ENCODE results near the gene NBPF14.
"Not testable (repeated sequence)": the region's sequence is repeated elsewhere in the genome, so short reads cannot be mapped to it uniquely, and the experiment has no call there.

The NBPF14 gene, protein sequence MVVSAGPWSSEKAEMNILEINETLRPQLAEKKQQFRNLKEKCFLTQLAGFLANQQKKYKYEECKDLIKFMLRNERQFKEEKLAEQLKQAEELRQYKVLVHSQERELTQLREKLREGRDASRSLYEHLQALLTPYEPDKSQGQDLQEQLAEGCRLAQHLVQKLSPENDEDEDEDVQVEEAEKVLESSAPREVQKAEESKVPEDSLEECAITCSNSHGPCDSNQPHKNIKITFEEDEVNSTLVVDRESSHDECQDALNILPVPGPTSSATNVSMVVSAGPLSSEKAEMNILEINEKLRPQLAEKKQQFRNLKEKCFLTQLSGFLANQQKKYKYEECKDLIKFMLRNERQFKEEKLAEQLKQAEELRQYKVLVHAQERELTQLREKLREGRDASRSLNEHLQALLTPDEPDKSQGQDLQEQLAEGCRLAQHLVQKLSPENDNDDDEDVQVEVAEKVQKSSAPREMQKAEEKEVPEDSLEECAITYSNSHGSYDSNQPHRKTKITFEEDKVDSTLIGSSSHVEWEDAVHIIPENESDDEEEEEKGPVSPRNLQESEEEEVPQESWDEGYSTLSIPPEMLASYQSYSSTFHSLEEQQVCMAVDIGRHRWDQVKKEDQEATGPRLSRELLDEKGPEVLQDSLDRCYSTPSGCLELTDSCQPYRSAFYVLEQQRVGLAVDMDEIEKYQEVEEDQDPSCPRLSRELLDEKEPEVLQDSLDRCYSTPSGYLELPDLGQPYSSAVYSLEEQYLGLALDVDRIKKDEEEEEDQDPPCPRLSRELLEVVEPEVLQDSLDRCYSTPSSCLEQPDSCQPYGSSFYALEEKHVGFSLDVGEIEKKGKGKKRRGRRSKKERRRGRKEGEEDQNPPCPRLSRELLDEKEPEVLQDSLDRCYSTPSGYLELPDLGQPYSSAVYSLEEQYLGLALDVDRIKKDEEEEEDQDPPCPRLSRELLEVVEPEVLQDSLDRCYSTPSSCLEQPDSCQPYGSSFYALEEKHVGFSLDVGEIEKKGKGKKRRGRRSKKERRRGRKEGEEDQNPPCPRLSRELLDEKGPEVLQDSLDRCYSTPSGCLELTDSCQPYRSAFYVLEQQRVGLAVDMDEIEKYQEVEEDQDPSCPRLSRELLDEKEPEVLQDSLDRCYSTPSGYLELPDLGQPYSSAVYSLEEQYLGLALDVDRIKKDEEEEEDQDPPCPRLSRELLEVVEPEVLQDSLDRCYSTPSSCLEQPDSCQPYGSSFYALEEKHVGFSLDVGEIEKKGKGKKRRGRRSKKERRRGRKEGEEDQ (N-terminal part only)

DNA sequence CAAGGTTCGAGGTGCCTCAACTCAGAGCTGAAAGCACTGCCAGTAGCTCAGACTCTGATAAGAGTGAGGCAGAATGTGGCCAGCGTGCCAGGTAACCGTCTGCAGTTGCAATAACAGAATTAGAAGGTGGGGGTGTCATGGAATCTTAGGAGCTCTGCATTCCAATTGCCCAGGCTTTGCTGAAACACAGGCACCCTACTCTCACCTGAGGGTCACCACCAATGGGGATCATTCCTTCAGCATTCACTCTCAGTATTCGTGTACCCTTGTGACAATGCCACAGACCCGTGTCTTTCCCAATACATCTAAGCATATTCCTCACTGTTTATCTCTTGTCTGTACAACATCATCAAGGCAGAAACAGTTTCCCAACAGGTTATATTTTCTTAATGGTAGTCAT lies at the start of gene NBPF14:
Gene NBPF14, minus strand, starts transcription at position 101 of the 400 bp plus-strand sequence. CDS start 294 bp downstream, outside the sequence.
- H3K79me2 ChIP-seq; H2AFZ ChIP-seq; H3K9me3 ChIP-seq (ENCODE audit: control insufficient read depth, low read length); H3K27ac ChIP-seq; H3K4me3 ChIP-seq (ENCODE audit: low read depth, low read length); H3K4me1 ChIP-seq; H3K27me3 ChIP-seq (ENCODE audit: control insufficient read depth, insufficient read depth, low read length); H3K36me3 ChIP-seq (ENCODE audit: control insufficient read depth, insufficient read depth, low read length); H3K4me2 ChIP-seq (ENCODE audit: low read length); H3K9ac ChIP-seq: not testable (repeated sequence)

DNA sequence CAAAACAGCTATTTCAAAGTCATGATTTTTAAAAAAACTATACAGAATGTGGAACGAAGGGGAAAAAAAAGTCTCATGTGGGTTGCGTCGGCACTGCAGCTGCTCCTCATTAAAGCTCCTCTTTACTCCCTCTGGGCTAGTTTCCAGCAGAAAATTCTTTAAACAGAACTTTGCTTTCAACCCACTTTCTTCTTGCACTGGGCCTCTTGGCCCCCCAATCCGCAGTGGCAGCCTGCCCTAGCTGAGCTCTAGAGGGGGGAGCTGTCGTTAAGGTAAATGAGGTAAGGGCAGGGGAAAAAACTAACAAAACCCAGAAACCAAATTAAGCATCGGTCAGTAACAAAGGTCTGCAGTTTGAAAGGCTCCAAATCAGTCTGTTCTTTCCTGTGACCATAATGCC lies 29.6 kb upstream of the NBPF14 start:
- not testable (repeated sequence) for H3K27me3 ChIP-seq (ENCODE audit: control insufficient read depth, insufficient read depth, low read length); H2AFZ ChIP-seq; H3K9me3 ChIP-seq (ENCODE audit: control insufficient read depth, low read length); H3K4me1 ChIP-seq; H3K79me2 ChIP-seq; H3K36me3 ChIP-seq (ENCODE audit: control insufficient read depth, insufficient read depth, low read length); H3K27ac ChIP-seq; H3K9ac ChIP-seq; H3K4me2 ChIP-seq (ENCODE audit: low read length); H3K4me3 ChIP-seq (ENCODE audit: low read depth, low read length)

DNA sequence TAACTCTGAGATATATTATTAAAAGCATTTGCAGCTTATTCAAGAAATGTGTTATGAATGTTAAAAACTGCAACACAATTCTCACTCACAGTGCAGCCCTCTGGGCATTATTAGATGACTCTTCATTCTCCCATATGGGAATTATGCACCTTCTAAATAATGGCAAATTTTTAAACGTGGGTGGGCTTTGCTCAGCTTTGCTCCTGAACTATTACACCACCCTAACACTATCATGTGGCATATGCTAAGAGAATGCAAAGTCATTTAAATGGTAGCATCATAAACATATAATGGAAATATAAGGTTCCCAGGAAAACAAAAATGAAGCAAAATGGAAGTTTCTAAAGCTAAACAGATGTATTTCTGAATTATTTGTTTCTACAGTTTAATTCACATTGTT lies 22.4 kb upstream of the NBPF14 start:
- not testable (repeated sequence) for H3K4me2 ChIP-seq (ENCODE audit: low read length); H2AFZ ChIP-seq; H3K36me3 ChIP-seq (ENCODE audit: control insufficient read depth, insufficient read depth, low read length); H3K79me2 ChIP-seq; H3K4me3 ChIP-seq (ENCODE audit: low read depth, low read length); H3K27ac ChIP-seq; H3K9ac ChIP-seq; H3K27me3 ChIP-seq (ENCODE audit: control insufficient read depth, insufficient read depth, low read length); H3K4me1 ChIP-seq; H3K9me3 ChIP-seq (ENCODE audit: control insufficient read depth, low read length)

DNA sequence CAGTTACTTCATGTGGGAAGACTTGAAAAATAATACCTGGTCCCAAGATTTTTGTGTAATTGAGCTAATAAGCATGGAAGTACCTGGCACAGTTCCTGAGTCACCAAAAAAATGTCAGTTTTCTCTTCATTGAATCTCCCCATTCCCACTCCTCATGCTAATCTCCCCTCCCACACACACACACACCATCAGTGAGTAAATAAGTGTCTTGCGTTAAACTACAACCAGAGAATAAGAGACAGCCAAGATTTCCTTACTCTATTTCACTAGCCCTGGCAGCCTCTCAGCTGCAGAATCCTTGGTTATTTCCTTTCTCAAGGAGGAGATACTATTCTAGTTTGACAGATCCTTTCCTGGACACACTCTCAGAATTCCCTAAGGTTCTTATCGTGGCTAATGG lies 9.5 kb upstream of the NBPF14 start:
- H3K9ac ChIP-seq; H3K36me3 ChIP-seq (ENCODE audit: control insufficient read depth, insufficient read depth, low read length); H3K27me3 ChIP-seq (ENCODE audit: control insufficient read depth, insufficient read depth, low read length); H3K4me1 ChIP-seq; H3K27ac ChIP-seq; H2AFZ ChIP-seq; H3K9me3 ChIP-seq (ENCODE audit: control insufficient read depth, low read length); H3K79me2 ChIP-seq; H3K4me3 ChIP-seq (ENCODE audit: low read depth, low read length); H3K4me2 ChIP-seq (ENCODE audit: low read length): not testable (repeated sequence)

DNA sequence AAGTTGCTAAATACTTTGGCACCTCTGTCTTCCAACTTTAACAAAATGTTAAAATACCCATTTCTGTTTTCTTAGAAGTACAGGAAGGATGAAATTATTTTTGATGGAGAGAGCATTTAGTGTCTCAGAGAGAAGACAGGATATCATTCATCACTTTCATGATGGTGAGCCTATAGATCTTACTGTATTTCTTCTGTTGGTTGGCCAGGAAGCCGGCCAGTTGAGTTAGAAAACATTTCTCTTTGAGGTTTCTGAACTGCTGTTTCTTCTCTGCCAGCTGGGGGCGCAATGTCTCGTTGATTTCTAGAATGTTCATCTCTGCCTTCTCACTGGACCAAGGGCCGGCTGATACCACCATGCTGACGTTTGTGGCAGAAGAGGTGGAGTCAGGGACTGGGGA lies 451 bp downstream of the NBPF14 start:
- H3K4me3 ChIP-seq (ENCODE audit: low read depth, low read length); H3K27ac ChIP-seq; H3K9ac ChIP-seq; H2AFZ ChIP-seq; H3K4me2 ChIP-seq (ENCODE audit: low read length); H3K27me3 ChIP-seq (ENCODE audit: control insufficient read depth, insufficient read depth, low read length); H3K9me3 ChIP-seq (ENCODE audit: control insufficient read depth, low read length); H3K79me2 ChIP-seq; H3K4me1 ChIP-seq; H3K36me3 ChIP-seq (ENCODE audit: control insufficient read depth, insufficient read depth, low read length): not testable (repeated sequence)

DNA sequence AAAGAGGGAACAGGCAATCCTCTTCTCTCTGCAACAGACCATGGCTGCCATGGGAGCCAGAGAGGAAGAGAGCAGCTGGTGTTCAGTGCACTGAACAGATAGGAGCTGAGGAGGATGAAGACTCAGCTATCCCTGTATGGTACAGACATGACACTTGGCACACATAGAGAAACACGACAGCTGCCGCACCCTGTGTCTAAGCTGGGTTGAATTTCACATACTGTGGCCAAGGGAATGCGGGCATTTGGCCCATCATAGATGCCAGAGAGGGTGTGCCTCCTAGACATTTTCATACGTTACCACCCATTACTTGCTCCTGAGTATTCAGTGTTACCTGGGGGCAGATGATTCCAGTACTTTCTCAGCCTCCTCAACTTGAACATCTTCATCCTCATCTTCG lies 4.7 kb downstream of the NBPF14 start:
- H3K27me3 ChIP-seq (ENCODE audit: control insufficient read depth, insufficient read depth, low read length); H3K4me1 ChIP-seq; H3K9me3 ChIP-seq (ENCODE audit: control insufficient read depth, low read length); H3K36me3 ChIP-seq (ENCODE audit: control insufficient read depth, insufficient read depth, low read length); H3K4me2 ChIP-seq (ENCODE audit: low read length); H3K79me2 ChIP-seq; H3K9ac ChIP-seq; H2AFZ ChIP-seq; H3K27ac ChIP-seq; H3K4me3 ChIP-seq (ENCODE audit: low read depth, low read length): not testable (repeated sequence)

DNA sequence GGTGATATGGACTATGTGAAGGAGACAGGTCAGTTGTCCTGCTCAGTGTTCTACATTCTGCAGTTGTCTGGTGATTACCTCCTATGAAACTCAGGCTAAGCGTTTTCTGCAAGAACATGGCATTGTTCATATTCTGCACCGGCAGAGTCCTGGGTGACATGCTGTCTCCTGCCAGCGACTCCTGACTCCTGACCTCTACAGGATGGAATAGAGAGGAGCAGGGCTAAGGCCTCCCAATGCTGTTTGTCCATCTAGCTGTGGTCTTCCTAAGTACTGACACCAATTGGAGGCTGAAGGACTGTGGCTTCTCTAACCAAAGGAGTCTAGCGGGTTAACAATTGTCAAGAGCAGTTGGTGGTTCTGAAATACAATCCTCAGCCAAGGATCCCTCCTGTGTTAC lies 63.7 kb downstream of the NBPF14 start:
- H3K9me3 ChIP-seq (ENCODE audit: control insufficient read depth, low read length); H3K9ac ChIP-seq; H3K36me3 ChIP-seq (ENCODE audit: control insufficient read depth, insufficient read depth, low read length); H2AFZ ChIP-seq; H3K4me1 ChIP-seq; H3K27me3 ChIP-seq (ENCODE audit: control insufficient read depth, insufficient read depth, low read length); H3K4me2 ChIP-seq (ENCODE audit: low read length); H3K27ac ChIP-seq; H3K79me2 ChIP-seq; H3K4me3 ChIP-seq (ENCODE audit: low read depth, low read length): not testable (repeated sequence)

DNA sequence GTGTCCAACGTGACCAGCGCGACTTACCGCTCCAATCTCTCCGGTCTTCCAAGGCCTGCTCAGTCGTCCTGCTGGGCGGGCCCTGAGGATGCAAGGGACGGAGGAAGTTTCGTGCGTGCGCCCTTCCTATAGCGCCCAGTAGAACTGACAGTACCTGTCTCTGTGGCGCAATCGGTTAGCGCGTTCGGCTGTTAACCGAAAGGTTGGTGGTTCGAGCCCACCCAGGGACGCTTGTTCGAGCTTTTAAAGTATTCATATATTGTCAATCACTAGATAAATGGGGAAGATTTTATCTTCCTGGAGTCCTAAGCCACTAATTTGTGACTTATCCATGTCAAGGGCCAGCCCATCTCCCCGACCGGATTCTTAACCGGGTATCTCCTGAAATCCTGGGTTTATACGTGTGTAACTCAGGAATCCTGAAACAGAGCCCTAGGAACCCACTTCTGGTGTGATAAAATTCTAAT lies 66.7 kb downstream of the NBPF14 start:
- not testable (repeated sequence) for H3K27ac ChIP-seq

DNA sequence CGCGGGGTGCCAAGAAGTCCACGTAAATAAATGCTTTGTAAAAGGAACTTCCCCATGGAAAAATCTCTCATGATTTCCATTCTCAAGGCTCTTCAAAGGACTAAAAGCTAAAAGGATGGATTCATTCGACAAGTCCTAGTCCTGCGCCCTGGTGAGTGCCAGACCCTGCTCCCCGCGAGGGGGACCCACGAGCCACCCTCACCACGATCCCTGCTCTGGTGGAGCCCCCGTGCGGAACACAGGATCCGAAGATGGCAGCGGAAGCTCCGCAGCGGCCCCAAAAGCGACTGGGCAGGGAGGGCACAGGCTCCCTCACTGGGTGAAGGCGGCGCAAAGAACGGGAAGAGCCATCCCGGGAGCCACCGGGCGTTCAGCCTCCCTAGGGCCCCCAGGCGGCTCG lies 67.2 kb downstream of the NBPF14 start:
- H3K79me2 ChIP-seq; H3K9ac ChIP-seq; H3K27ac ChIP-seq; H2AFZ ChIP-seq; H3K9me3 ChIP-seq (ENCODE audit: control insufficient read depth, low read length); H3K36me3 ChIP-seq (ENCODE audit: control insufficient read depth, insufficient read depth, low read length); H3K4me3 ChIP-seq (ENCODE audit: low read depth, low read length); H3K4me1 ChIP-seq; H3K4me2 ChIP-seq (ENCODE audit: low read length); H3K27me3 ChIP-seq (ENCODE audit: control insufficient read depth, insufficient read depth, low read length): not testable (repeated sequence)

More for the DNA sequence above, 66.7 kb downstream of the NBPF14 start:
- peak overlapping the region; percentile 46 for H2AFZ ChIP-seq
- H3K4me2 ChIP-seq (ENCODE audit: low read length); H3K9ac ChIP-seq; H3K4me1 ChIP-seq; H3K36me3 ChIP-seq (ENCODE audit: control insufficient read depth, insufficient read depth, low read length); H3K27me3 ChIP-seq (ENCODE audit: control insufficient read depth, insufficient read depth, low read length); H3K4me3 ChIP-seq (ENCODE audit: low read depth, low read length); H3K9me3 ChIP-seq (ENCODE audit: control insufficient read depth, low read length); H3K79me2 ChIP-seq: not testable (repeated sequence)

DNA sequence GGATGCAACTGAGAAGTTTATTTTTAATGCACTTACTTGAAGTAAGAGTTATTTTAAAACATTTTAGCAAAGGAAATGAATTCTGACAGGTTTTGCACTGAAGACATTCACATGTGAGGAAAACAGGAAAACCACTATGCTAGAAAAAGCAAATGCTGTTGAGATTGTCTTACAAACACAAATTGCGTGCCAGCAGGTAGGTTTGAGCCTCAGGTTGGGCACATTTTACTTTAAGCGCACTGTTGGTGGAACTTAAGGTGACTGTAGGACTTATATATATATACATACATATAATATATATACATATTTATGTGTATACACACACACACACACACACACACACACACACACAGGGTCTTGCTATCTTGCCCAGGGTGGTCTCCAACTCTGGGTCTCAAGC lies 69.2 kb downstream of the NBPF14 start:
- not testable (repeated sequence) for H3K36me3 ChIP-seq (ENCODE audit: control insufficient read depth, insufficient read depth, low read length); H3K27ac ChIP-seq; H3K9ac ChIP-seq; H3K79me2 ChIP-seq; H3K4me2 ChIP-seq (ENCODE audit: low read length); H3K9me3 ChIP-seq (ENCODE audit: control insufficient read depth, low read length); H3K4me3 ChIP-seq (ENCODE audit: low read depth, low read length); H3K4me1 ChIP-seq; H2AFZ ChIP-seq; H3K27me3 ChIP-seq (ENCODE audit: control insufficient read depth, insufficient read depth, low read length)

Data from parathyroid adenoma (tissue), 2 donors.